ENCODE data around the gene VSIG10L2. TPM values are rescaled to one million over a fixed set of nuclear protein-coding genes. Genes with fewer than 3 reads are reported as not detected.

The VSIG10L2 gene
- total RNA-seq, 1 experiment from 2014 or later: 0.08 TPM

DNA sequence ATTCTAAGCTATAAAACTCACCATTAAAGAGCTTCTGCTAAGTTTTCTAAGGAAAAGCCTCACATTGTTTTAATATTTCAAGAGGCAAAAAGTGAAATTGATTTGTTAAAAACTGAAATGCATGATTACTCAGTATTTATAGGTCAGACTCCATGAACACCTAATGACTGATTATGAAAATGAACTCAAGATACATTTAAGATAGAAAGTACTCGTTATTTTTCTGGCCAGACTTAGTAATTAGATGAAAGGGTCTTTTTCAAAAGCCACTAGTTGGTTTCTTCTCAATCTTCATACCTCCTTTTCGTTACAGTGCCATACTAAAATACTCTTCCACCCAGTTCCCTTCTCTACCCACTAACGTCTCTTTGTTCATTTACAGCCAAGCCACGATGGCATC, 56.3 kb downstream of the VSIG10L2 start:
- DNase-seq (ENCODE audit: low spot score): no peak

Other genes starting within 250 kb of the VSIG10L2 start
- gene PATE1, start 199.8 kb upstream of the VSIG10L2 start, total RNA-seq (2014; rRNA removed; shearing (Covaris generic)): not detected in 2 replicates
- not detected in 2 replicates for gene PATE2, start 167.2 kb upstream of the VSIG10L2 start, total RNA-seq (2014; rRNA removed; shearing (Covaris generic))
- gene PATE3, start 157.9 kb upstream of the VSIG10L2 start, total RNA-seq (2014; rRNA removed; shearing (Covaris generic)): not detected in 2 replicates
- gene PATE4, start 112.7 kb upstream of the VSIG10L2 start, total RNA-seq (2014; rRNA removed; shearing (Covaris generic)): not detected in 2 replicates
- 6.9 and 7.2 TPM in 2 replicates for gene HYLS1, start 58.4 kb upstream of the VSIG10L2 start, total RNA-seq (2014; rRNA removed; shearing (Covaris generic))
- gene PUS3, start 42.8 kb upstream of the VSIG10L2 start, total RNA-seq (2014; rRNA removed; shearing (Covaris generic)): 7.6 and 9.6 TPM in 2 replicates
- gene DDX25, start 41.5 kb upstream of the VSIG10L2 start, total RNA-seq (2014; rRNA removed; shearing (Covaris generic)): not detected in 2 replicates
- gene CDON, start 116.8 kb downstream of the VSIG10L2 start, total RNA-seq (2014; rRNA removed; shearing (Covaris generic)): 4.7 and 4.8 TPM in 2 replicates